H1 (cell line): ENCODE measurements around the gene RTF2. TPM values are rescaled to one million over a fixed set of nuclear protein-coding genes. Genes with fewer than 3 reads are reported as not detected.

Source experiments
- CTCF ChIA-PET: fragments of 300-600 bp; sonication (Branson Sonifier 250); formaldehyde crosslinking; loops from one replicate; lab custom pipeline; 2021; ENCODE audit not compliant: partially characterized antibody; lab: Charles Lee
- POLR2A ChIA-PET: fragments of 300-600 bp; sonication (Branson Sonifier 250); formaldehyde crosslinking; loops from one replicate; lab custom pipeline; 2021; ENCODE audit warnings: inconsistent platforms; ENCODE audit not compliant: partially characterized antibody; lab: Charles Lee
- DNase-seq, 2 experiments: peaks; one replicate each; pipeline versions ENCODE4 v3.0.0 to v3.0.0-alpha.2; 2010 to 2022; ENCODE audit warnings: low spot score in 2 of 2, low read depth in 1 of 2, mixed read lengths in 1 of 2
- FAIRE-seq: peaks from 2 replicates; lab custom pipeline; 2011; peaks lifted over from hg19 to GRCh38; lab: Jason Lieb, UNC
- H2AFZ ChIP-seq: 2 replicates; pipeline ENCODE4 v1.8.1; 2012; ENCODE audit warnings: low read length, inconsistent platforms
- H2AK5ac ChIP-seq: 2 replicates; pipeline ENCODE4 v1.6.1; 2013; ENCODE audit warnings: low read depth, low read length
- H2BK120ac ChIP-seq: replicated peaks from 2 replicates; pipeline ENCODE3; 2013; ENCODE audit warnings: low read depth, low read length, inconsistent platforms
- H2BK12ac ChIP-seq: 2 replicates; pipeline ENCODE4 v1.6.1; 2013; ENCODE audit warnings: low read depth, low read length
- H2BK15ac ChIP-seq: 2 replicates; pipeline ENCODE4 v1.6.1; 2013; ENCODE audit warnings: low read length
- H2BK20ac ChIP-seq: 2 replicates; pipeline ENCODE4 v1.6.1; 2013; ENCODE audit warnings: low read length
- H2BK5ac ChIP-seq: 2 replicates; pipeline ENCODE4 v1.6.1; 2013; ENCODE audit warnings: low read depth, low read length
- H3K14ac ChIP-seq: 2 replicates; pipeline ENCODE4 v1.6.1; 2013; ENCODE audit warnings: inconsistent platforms; ENCODE audit not compliant: insufficient read length
- H3K18ac ChIP-seq: 2 replicates; pipeline ENCODE4 v1.6.1; 2013; ENCODE audit warnings: low read length; ENCODE audit errors: extremely low read depth
- H3K23ac ChIP-seq: 2 replicates; pipeline ENCODE4 v1.6.1; 2013; ENCODE audit warnings: inconsistent platforms; ENCODE audit not compliant: insufficient read length
- H3K23me2 ChIP-seq: 2 replicates; pipeline ENCODE4 v1.6.1; 2013; ENCODE audit warnings: low read depth, low read length
- H3K27ac ChIP-seq: 2 replicates; pipeline ENCODE4 v1.6.1; 2011; ENCODE audit warnings: low read depth, low read length, inconsistent platforms
- H3K27me3 ChIP-seq, 4 experiments: replicated peaks in 1 of 4; 1 replicate in 1 of 4; 2 replicates in 3 of 4; pipeline versions ENCODE4 v1.6.1 to v1.8.1; 2011 to 2013; ENCODE audit warnings: low read length in 3 of 4, mild to moderate bottlenecking in 3 of 4, inconsistent platforms in 2 of 4, mixed read lengths in 2 of 4, moderate library complexity in 1 of 4; ENCODE audit not compliant: control insufficient read depth in 3 of 4, insufficient read depth in 3 of 4; ENCODE audit errors: extremely low read depth in 1 of 4
- H3K36me3 ChIP-seq, 4 experiments: 2 replicates each; pipeline versions ENCODE4 v1.6.1 to v1.8.1; 2011 to 2013; ENCODE audit warnings: mild to moderate bottlenecking in 4 of 4, low read length in 3 of 4, moderate library complexity in 2 of 4, control low read depth in 1 of 4, inconsistent platforms in 1 of 4; ENCODE audit not compliant: insufficient read depth in 4 of 4, control insufficient read depth in 2 of 4
- H3K4ac ChIP-seq: replicated peaks from 2 replicates; pipeline ENCODE3; 2013; ENCODE audit warnings: low read length, low read depth, mixed read lengths, inconsistent platforms; ENCODE audit not compliant: insufficient read length
- H3K4me1 ChIP-seq, 4 experiments: replicated peaks in 1 of 4; 1 replicate in 1 of 4; 2 replicates in 3 of 4; pipeline versions ENCODE4 v1.6.1 to v1.8.1; 2011 to 2013; ENCODE audit warnings: low read length in 3 of 4, inconsistent platforms in 2 of 4, mixed read lengths in 1 of 4; ENCODE audit not compliant: insufficient read depth in 4 of 4, control insufficient read depth in 3 of 4
- H3K4me2 ChIP-seq, 2 experiments: 2 replicates each; pipeline versions ENCODE4 v1.6.1 to v1.8.1; 2011 to 2013; ENCODE audit warnings: low read depth in 2 of 2, low read length in 2 of 2, control low read depth in 1 of 2, inconsistent platforms in 1 of 2, mild to moderate bottlenecking in 1 of 2; ENCODE audit not compliant: insufficient read depth in 1 of 2
- H3K4me3 ChIP-seq, 4 experiments: fragments of 200-600, 300-600 bp in 1 of 4; sonication (generic), shearing (Covaris generic), sonication (Bioruptor Twin) in 1 of 4; 2 replicates each; pipeline versions ENCODE4 v1.5.1 to v1.8.1; 2011 to 2016; ENCODE audit warnings: low read length in 4 of 4, low read depth in 3 of 4, control low read depth in 2 of 4, inconsistent platforms in 2 of 4, mild to moderate bottlenecking in 2 of 4, mixed read lengths in 1 of 4, moderate library complexity in 1 of 4; ENCODE audit not compliant: insufficient read depth in 2 of 4; ENCODE audit errors: extremely low read depth in 1 of 4
- H3K56ac ChIP-seq: replicated peaks from 2 replicates; pipeline ENCODE3; 2013; ENCODE audit warnings: low read depth, mild to moderate bottlenecking, mixed read lengths, low read length, inconsistent platforms; ENCODE audit not compliant: insufficient read length
- H3K79me1 ChIP-seq: 2 replicates; pipeline ENCODE4 v1.6.1; 2013; ENCODE audit warnings: low read depth, low read length, control low read depth
- H3K79me2 ChIP-seq, 2 experiments: 2 replicates each; pipeline versions ENCODE4 v1.6.1 to v1.8.1; 2012 to 2013; ENCODE audit warnings: low read length in 2 of 2, mild to moderate bottlenecking in 2 of 2, inconsistent platforms in 1 of 2; ENCODE audit not compliant: insufficient read depth in 2 of 2, control insufficient read depth in 1 of 2
- H3K9ac ChIP-seq, 4 experiments: replicated peaks in 1 of 4; 1 replicate in 1 of 4; 2 replicates in 3 of 4; pipeline versions ENCODE4 v1.6.1 to v1.8.1; 2011 to 2013; ENCODE audit warnings: low read depth in 3 of 4, low read length in 3 of 4, control low read depth in 2 of 4, mild to moderate bottlenecking in 2 of 4, moderate library complexity in 2 of 4, inconsistent platforms in 1 of 4; ENCODE audit errors: extremely low read depth in 1 of 4
- H3K9me3 ChIP-seq, 2 experiments: 2 replicates each; pipeline versions ENCODE4 v1.6.1 to v1.8.1; 2012 to 2013; ENCODE audit warnings: mild to moderate bottlenecking in 2 of 2, moderate library complexity in 2 of 2, control low read depth in 1 of 2, inconsistent platforms in 1 of 2, low read depth in 1 of 2, low read length in 1 of 2, mixed read lengths in 1 of 2; ENCODE audit not compliant: insufficient read depth in 2 of 2
- H4K20me1 ChIP-seq, 2 experiments: replicated peaks in 1 of 2; 2 replicates each; pipeline versions ENCODE3 to v1.8.1; 2011 to 2013; ENCODE audit warnings: inconsistent platforms in 2 of 2, low read length in 2 of 2, mild to moderate bottlenecking in 1 of 2; ENCODE audit not compliant: insufficient read depth in 2 of 2, control insufficient read depth in 1 of 2
- H4K5ac ChIP-seq: 2 replicates; pipeline ENCODE4 v1.6.1; 2013; ENCODE audit warnings: low read length, low read depth, mixed read lengths, inconsistent platforms; ENCODE audit not compliant: insufficient read length
- H4K8ac ChIP-seq: 2 replicates; pipeline ENCODE4 v1.8.0; 2013; ENCODE audit warnings: mild to moderate bottlenecking, moderate library complexity, low read length, inconsistent platforms; ENCODE audit not compliant: insufficient read depth; ENCODE audit errors: extremely low read depth
- H4K91ac ChIP-seq: replicated peaks from 2 replicates; pipeline ENCODE3; 2013; ENCODE audit warnings: low read length, mixed read lengths, inconsistent platforms; ENCODE audit not compliant: insufficient read length
- BCL11A ChIP-seq, 2 experiments: IDR thresholded peaks; one replicate each; pipeline ENCODE4 v1.6.1; 2011; ENCODE audit warnings: low read depth in 2 of 2, low read length in 2 of 2, mild to moderate bottlenecking in 2 of 2
- HDAC2 ChIP-seq, 2 experiments: fragments of 300-600 bp in 1 of 2; sonication (generic) in 1 of 2; IDR thresholded peaks; 2 replicates each; pipeline ENCODE4 v1.6.1; 2011 to 2012; ENCODE audit warnings: low read depth in 2 of 2, low read length in 2 of 2, mild to moderate bottlenecking in 2 of 2, moderate library complexity in 2 of 2, borderline replicate concordance in 1 of 2, inconsistent platforms in 1 of 2
- SP4 ChIP-seq: IDR thresholded peaks from 2 replicates; pipeline ENCODE4 v1.6.1; 2012; ENCODE audit warnings: low read length, inconsistent platforms
- SUZ12 ChIP-seq: fragments of 200-600 bp; sonication (generic); IDR thresholded peaks from 2 replicates; pipeline ENCODE4 v1.6.1; 2012; ENCODE audit warnings: mild to moderate bottlenecking, inconsistent platforms, low read length, moderate library complexity, mixed read lengths
- WGBS, 2 experiments: shearing (Covaris generic) in 1 of 2; methylation state at CpG; one replicate each; pipeline versions ENCODE4 v1.1.6 to v1.1.7; 2013 to 2015; ENCODE audit warnings: low lambda C conversion rate in 2 of 2, mixed read lengths in 2 of 2, inconsistent platforms in 1 of 2, low coverage in 1 of 2, missing lambda C conversion rate in 1 of 2; ENCODE audit not compliant: insufficient replicate concordance in 2 of 2, insufficient coverage in 1 of 2, insufficient read length in 1 of 2; ENCODE audit errors: extremely low coverage in 1 of 2, missing lambda C conversion rate in 1 of 2; 5-methylcytosine and 5-hydroxymethylcytosine counted together
- polyA plus RNA-seq, 7 experiments: library from polyadenylated mRNA; depleted of rRNA in 3 of 7; stranded (reverse) in 5 of 7; unstranded in 2 of 7; fragments of >200 nt in 5 of 7; fragments of 200-250 nt in 2 of 7; gene quantifications; 1 replicate in 5 of 7; 2 replicates in 1 of 7; 4 replicates in 1 of 7; pipeline versions ENCODE4 v1.2.1 to v1.2.3, GENCODE V29; 2011 to 2013; ENCODE audit warnings: missing spikeins in 2 of 7, mixed read lengths in 2 of 7
- total RNA-seq: library from RNA; stranded (reverse); fragmentation: NEBNext Ultra II Directional; extraction: Animal tissue kit (Norgen Biotek cat#: 25700); gene quantifications from 2 replicates; pipeline ENCODE4 v1.2.1, GENCODE V29; 2021
- TF ChIP-seq, protein P1 (sequence below): IDR thresholded peaks from 2 replicates; pipeline ENCODE4 v1.6.1; 2012; ENCODE audit warnings: low read length, inconsistent platforms

Gene RTF2
- total and polyA plus RNA-seq, 2 of the 8 experiments (the other 6 are each of a cell fraction or from before 2014, with no cell fraction given): 33.9 to 51.2 TPM

DNA sequence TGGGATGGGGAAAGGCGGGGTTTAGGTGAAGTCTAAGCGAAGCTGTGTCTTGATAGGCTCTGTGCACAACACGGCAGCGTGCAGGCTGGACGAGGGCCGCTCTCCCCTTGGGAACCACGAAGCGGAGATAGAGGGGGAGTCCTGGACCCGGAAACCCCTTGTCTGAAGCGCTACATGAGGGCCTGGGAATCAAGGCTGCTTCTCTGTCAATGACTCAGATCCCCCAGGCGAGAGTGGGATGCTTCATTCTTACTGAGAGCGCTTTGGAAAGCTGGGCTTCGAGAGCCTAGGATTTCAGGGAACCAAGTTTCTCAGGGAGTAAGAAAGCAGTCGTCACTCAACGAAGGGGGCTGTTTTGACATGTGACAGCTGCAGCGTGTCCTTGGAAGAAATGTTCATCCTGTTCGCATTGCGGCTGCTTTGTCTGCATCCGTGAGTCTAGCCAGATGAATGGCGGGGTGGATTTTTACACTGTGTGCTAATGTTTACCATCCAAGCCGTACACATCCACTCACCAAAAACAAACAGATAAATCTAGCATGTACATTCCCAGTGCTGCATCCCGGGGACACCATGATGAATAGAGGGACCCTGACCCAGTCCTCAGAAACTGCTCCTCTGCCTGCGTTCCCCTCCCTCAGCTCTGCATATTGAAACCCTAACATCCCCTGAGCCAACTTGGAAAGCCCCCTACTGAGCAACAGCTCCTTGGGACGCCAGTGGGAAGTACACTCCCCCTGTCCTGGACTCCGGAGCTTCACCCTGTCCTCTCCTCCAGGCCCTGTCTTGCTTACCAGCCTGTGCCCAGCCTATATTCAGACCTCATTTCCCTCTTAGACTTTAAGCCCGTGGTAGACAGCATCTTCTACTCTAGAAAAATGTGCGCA lies 24.5 kb upstream of the RTF2 start:
- H2BK120ac ChIP-seq: no peak overlapping the region
- no peaks in the 10 kb centered on the region for H3K79me2 ChIP-seq
- peaks cover 0 to 5% (median 4%) of the 10 kb centered on the region in 4 experiments; a peak in 5 of 7 replicates for H3K4me1 ChIP-seq
- no peaks in the 10 kb centered on the region for H3K79me1 ChIP-seq
- H4K8ac ChIP-seq: no peak overlapping the region; the same call in 1 of the 2 replicates
- no peak overlapping the region for H3K4ac ChIP-seq
- H4K5ac ChIP-seq: no peak overlapping the region
- H2BK15ac ChIP-seq: no peak overlapping the region
- H2AFZ ChIP-seq: peak overlapping the region; percentile 58; the same call in 1 of the 2 replicates
- DNase-seq (no peak), FAIRE-seq (no peak)
- no peaks in the 10 kb centered on the region for H3K36me3 ChIP-seq
- no peak overlapping the region for H3K23ac ChIP-seq
- no peak overlapping the region for H3K14ac ChIP-seq
- no peak overlapping the region for H4K91ac ChIP-seq
- TF ChIP-seq HDAC2 (IDR thresholded peaks at IDR 0.05; ENCODE audit: borderline replicate concordance in 1 of 2, low read depth in 2 of 2, low read length in 2 of 2) (no peak), BCL11A (IDR thresholded peaks at IDR 0.05; ENCODE audit: low read depth in 2 of 2, low read length in 2 of 2) (no peak), SUZ12 (no peak), SP4 (no peak)
- TF ChIP-seq, protein P1, sequence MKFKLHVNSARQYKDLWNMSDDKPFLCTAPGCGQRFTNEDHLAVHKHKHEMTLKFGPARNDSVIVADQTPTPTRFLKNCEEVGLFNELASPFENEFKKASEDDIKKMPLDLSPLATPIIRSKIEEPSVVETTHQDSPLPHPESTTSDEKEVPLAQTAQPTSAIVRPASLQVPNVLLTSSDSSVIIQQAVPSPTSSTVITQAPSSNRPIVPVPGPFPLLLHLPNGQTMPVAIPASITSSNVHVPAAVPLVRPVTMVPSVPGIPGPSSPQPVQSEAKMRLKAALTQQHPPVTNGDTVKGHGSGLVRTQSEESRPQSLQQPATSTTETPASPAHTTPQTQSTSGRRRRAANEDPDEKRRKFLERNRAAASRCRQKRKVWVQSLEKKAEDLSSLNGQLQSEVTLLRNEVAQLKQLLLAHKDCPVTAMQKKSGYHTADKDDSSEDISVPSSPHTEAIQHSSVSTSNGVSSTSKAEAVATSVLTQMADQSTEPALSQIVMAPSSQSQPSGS: no peak
- TF ChIP-seq, all 59 proteins: peak for 0
- Histone ChIP-seq H3K27ac (no peak overlapping the region), H3K56ac (no peak overlapping the region), H3K9me3 (no peaks in the 10 kb centered on the region), H2BK5ac (no peak overlapping the region), H4K20me1 (peaks cover 0 to 2% of the 10 kb centered on the region in 2 experiments), H3K9ac (no peak overlapping the region; a peak in 1 of 7 replicates), H3K23me2 (no peaks in the 10 kb centered on the region), H2AK5ac (no peak overlapping the region), H3K4me3 (no peak overlapping the region), H3K27me3 (no peaks in the 10 kb centered on the region), H2BK20ac (no peak overlapping the region), H2BK12ac (no peak overlapping the region), H3K4me2 (no peak overlapping the region), H3K18ac (no peak overlapping the region)
- 85% methylated on average over 26 of the region's 27 CpGs; no CpG with 5 or more reads in 1 of the 2 experiments for WGBS, 2 experiments
- CTCF ChIA-PET: interaction anchor here (1.0 to 1.3 kb wide), 3 partner anchors 14 to 43 kb away, joined by 3 to 4 read pairs (median 3); no protein-coding TSS in a partner anchor
- POLR2A ChIA-PET: no interaction called here
